ENCODE results near the gene CPLX3. TPM values are rescaled to one million over a fixed set of nuclear protein-coding genes. Genes with fewer than 3 reads are reported as not detected.

CPLX3 gene
- polyA plus RNA-seq, 4 donors: 0.03 to 0.13 TPM; not detected in 2

- no peak for DNase-seq (ENCODE audit: low read depth in 4 of 4, low spot score in 3 of 4)
Measured at GRCh38 chr15:74867466-74868038, 41.1 kb downstream of the CPLX3 start.

GRCh38 chr15:74868059-74868458 lies 41.6 kb downstream of the CPLX3 start:
- DNase-seq (ENCODE audit: low read depth in 4 of 4, low spot score in 3 of 4): no peak

- no peak for DNase-seq (ENCODE audit: low read depth in 4 of 4, low spot score in 3 of 4)
Measured at GRCh38 chr15:74869372-74869725, 42.9 kb downstream of the CPLX3 start.

GRCh38 chr15:74869726-74870407 lies 43.4 kb downstream of the CPLX3 start:
- DNase-seq (ENCODE audit: low read depth in 4 of 4, low spot score in 3 of 4): no peak

GRCh38 chr15:74870436-74871215 lies 44.2 kb downstream of the CPLX3 start:
- no peak for DNase-seq (ENCODE audit: low read depth in 4 of 4, low spot score in 3 of 4)

- no peak for DNase-seq (ENCODE audit: low read depth in 4 of 4, low spot score in 3 of 4)
Measured at GRCh38 chr15:74872702-74873035, 46.2 kb downstream of the CPLX3 start.

- peak; percentile 90 to 92 (median 90) for DNase-seq (ENCODE audit: low read depth in 4 of 4, low spot score in 3 of 4)
Measured at GRCh38 chr15:74873036-74873755, 46.8 kb downstream of the CPLX3 start, which contains the start of gene SCAMP2. Gene SCAMP2 (minus strand): TSS chr15:74873365. CDS start chr15:74873255, 110 bp downstream.

GRCh38 chr15:74873756-74874424 lies 47.5 kb downstream of the CPLX3 start:
- no peak for DNase-seq (ENCODE audit: low read depth in 4 of 4, low spot score in 3 of 4)

- no peak for DNase-seq (ENCODE audit: low read depth in 4 of 4, low spot score in 3 of 4)
Measured at GRCh38 chr15:74878273-74878672, 51.8 kb downstream of the CPLX3 start.

Other genes with a start within 250 kb of the CPLX3 start
- 10 to 100 TPM; 67.0 to 77.2 (median 72.2) TPM for gene CLK3, start 210.8 kb upstream of the CPLX3 start, polyA plus RNA-seq (ENCODE audit: insufficient read length in 4 of 4)
- gene EDC3, start 130.6 kb upstream of the CPLX3 start, polyA plus RNA-seq (ENCODE audit: insufficient read length in 4 of 4): 10 to 100 TPM; 37.3 to 45.4 (median 41.4) TPM
- under 1 TPM in 2 of 4 donors, not detected in 2; 0.03 to 0.11 TPM for gene CYP1A1, start 101.1 kb upstream of the CPLX3 start, polyA plus RNA-seq (ENCODE audit: insufficient read length in 4 of 4)
- under 1 TPM in 3 of 4 donors, not detected in 1; 0.08 to 0.24 (median 0.19) TPM for gene CYP1A2, start 77.8 kb upstream of the CPLX3 start, polyA plus RNA-seq (ENCODE audit: insufficient read length in 4 of 4)
- gene CSK, start 44.5 kb upstream of the CPLX3 start, polyA plus RNA-seq (ENCODE audit: insufficient read length in 4 of 4): 10 to 100 TPM; 39.4 to 48.3 (median 42.7) TPM
- gene LMAN1L, start 13.8 kb upstream of the CPLX3 start, polyA plus RNA-seq (ENCODE audit: insufficient read length in 4 of 4): under 1 TPM in 1 of 4 donors, not detected in 3; 0.10 TPM
- gene ULK3, start 16.5 kb downstream of the CPLX3 start, polyA plus RNA-seq (ENCODE audit: insufficient read length in 4 of 4): 10 to 100 TPM; 33.0 to 36.6 (median 33.3) TPM
- 10 to 100 TPM; 76.5 to 84.0 (median 80.3) TPM for gene SCAMP2, start 46.7 kb downstream of the CPLX3 start, polyA plus RNA-seq (ENCODE audit: insufficient read length in 4 of 4)
- 10 to 100 TPM; 50.2 to 70.2 (median 58.8) TPM for gene MPI, start 63.4 kb downstream of the CPLX3 start, polyA plus RNA-seq (ENCODE audit: insufficient read length in 4 of 4)
- gene FAM219B, start 80.2 kb downstream of the CPLX3 start, polyA plus RNA-seq (ENCODE audit: insufficient read length in 4 of 4): 10 to 100 TPM; 52.5 to 59.1 (median 56.5) TPM
- gene COX5A, start 111.4 kb downstream of the CPLX3 start, polyA plus RNA-seq (ENCODE audit: insufficient read length in 4 of 4): 100 to 1,000 TPM; 214 to 224 (median 219) TPM
- gene RPP25, start 130.1 kb downstream of the CPLX3 start, polyA plus RNA-seq (ENCODE audit: insufficient read length in 4 of 4): 1 to 10 TPM; 2.5 to 3.0 (median 2.7) TPM
- gene SCAMP5, start 168.9 kb downstream of the CPLX3 start, polyA plus RNA-seq (ENCODE audit: insufficient read length in 4 of 4): 10 to 100 TPM; 18.8 to 28.3 (median 22.6) TPM
- gene PPCDC, start 197.0 kb downstream of the CPLX3 start, polyA plus RNA-seq (ENCODE audit: insufficient read length in 4 of 4): 10 to 100 TPM; 10.4 to 13.8 (median 13.0) TPM